NCI-H1417 (cell line): ENCODE results near the gene STAB1.

Source experiments
- DNase-seq, 3 experiments: peaks; one replicate each; lab custom pipeline; 2025; lab: John Stamatoyannopoulos, UW

The STAB1 gene, protein sequence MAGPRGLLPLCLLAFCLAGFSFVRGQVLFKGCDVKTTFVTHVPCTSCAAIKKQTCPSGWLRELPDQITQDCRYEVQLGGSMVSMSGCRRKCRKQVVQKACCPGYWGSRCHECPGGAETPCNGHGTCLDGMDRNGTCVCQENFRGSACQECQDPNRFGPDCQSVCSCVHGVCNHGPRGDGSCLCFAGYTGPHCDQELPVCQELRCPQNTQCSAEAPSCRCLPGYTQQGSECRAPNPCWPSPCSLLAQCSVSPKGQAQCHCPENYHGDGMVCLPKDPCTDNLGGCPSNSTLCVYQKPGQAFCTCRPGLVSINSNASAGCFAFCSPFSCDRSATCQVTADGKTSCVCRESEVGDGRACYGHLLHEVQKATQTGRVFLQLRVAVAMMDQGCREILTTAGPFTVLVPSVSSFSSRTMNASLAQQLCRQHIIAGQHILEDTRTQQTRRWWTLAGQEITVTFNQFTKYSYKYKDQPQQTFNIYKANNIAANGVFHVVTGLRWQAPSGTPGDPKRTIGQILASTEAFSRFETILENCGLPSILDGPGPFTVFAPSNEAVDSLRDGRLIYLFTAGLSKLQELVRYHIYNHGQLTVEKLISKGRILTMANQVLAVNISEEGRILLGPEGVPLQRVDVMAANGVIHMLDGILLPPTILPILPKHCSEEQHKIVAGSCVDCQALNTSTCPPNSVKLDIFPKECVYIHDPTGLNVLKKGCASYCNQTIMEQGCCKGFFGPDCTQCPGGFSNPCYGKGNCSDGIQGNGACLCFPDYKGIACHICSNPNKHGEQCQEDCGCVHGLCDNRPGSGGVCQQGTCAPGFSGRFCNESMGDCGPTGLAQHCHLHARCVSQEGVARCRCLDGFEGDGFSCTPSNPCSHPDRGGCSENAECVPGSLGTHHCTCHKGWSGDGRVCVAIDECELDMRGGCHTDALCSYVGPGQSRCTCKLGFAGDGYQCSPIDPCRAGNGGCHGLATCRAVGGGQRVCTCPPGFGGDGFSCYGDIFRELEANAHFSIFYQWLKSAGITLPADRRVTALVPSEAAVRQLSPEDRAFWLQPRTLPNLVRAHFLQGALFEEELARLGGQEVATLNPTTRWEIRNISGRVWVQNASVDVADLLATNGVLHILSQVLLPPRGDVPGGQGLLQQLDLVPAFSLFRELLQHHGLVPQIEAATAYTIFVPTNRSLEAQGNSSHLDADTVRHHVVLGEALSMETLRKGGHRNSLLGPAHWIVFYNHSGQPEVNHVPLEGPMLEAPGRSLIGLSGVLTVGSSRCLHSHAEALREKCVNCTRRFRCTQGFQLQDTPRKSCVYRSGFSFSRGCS (N-terminal part only)

DNA sequence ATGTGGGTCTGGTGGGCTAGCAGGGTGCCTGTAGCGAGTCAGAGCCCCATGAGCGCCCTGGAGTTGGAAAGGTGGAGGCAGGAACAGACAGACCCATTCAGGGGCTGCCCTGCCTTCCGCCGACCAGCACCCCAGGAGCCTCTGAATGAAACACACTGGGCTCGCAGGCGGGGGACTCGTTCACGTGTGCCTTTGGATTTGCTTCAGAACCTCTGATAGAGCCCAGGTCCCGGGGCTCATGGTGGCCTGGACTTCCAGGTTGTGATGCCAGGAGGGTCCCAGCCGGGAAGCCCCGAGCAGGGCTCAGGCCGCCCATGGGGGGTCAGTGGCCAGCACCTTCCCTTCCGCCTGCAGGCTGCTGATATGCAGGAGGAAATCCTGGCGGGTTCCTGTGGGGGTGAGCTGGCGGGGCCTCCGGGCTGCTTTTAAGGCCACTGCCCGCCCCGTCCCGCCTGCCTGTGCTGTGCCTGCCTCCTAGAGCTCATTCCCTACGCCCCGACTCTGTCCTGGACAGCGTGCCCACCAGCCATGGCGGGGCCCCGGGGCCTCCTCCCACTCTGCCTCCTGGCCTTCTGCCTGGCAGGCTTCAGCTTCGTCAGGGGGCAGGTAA, at the start of gene STAB1:
Gene STAB1, plus strand, starts transcription at position 453 of the 610 bp plus-strand sequence. Its CDS starts 76 bp downstream, at position 529.
- DNase-seq = no peak

DNA sequence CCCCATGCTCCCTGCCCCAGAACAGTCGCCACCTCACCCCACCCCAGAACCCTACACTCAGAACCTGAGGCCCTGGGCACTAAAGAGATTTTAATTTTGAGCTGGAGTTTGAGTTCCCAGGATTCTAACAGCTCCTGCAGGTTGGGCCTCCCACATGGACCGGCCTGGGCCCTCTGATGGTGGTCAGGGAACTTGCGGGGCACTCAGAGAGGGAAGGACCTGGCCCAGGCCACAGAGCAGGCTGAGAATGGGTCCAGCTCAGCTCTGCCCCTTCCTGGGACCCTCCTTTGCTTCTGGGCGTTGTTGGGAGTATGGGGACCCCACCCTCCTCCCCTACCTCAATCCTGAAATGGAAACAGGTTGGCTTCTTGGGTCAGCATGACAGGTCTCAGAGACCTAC, 49.1 kb upstream of the STAB1 start:
- no peak for DNase-seq

DNA sequence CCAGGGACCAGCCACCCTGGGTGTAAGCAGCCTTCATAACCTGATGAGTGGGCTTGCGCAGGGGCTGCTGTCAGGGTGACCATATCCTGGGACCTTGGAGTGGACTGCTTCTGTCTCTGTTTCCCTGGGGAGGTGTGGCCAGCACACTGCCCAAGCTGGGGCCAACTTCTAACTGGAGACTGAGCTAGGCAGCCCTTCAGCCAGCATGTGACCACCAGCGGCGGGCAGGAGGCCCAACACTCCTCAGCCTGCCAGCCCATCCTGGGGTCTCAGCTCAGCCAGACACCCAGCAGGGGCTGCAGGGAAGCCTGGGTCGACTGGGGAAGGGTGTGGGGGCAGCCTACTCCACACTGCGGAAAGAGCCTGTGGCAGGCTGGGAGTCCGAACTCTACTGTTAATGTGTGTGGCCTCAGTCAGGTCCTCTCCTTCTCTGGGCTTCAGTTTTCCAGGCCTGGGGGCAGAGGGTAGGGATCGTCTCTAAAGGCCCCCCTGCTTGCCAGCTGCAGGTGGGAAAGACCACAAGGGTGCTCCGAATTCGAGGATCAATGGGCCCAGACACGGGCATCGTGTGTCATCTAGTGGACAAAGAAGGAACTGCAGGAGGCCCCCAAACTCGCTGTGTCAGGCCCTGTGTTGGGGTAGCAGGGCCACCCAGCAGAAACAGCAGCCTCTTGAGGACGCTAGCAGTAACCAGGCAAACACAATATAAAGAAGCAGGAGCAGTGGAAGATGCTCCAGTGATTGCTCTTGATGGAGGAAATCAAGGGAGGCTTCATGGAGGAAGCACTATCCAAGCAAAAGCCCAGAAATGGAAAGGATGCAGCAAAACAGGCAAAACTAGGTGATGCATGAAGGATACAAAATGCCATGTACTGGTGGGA, 48.3 kb upstream of the STAB1 start:
- DNase-seq = peak; percentile 16 to 62 (median 51)

DNA sequence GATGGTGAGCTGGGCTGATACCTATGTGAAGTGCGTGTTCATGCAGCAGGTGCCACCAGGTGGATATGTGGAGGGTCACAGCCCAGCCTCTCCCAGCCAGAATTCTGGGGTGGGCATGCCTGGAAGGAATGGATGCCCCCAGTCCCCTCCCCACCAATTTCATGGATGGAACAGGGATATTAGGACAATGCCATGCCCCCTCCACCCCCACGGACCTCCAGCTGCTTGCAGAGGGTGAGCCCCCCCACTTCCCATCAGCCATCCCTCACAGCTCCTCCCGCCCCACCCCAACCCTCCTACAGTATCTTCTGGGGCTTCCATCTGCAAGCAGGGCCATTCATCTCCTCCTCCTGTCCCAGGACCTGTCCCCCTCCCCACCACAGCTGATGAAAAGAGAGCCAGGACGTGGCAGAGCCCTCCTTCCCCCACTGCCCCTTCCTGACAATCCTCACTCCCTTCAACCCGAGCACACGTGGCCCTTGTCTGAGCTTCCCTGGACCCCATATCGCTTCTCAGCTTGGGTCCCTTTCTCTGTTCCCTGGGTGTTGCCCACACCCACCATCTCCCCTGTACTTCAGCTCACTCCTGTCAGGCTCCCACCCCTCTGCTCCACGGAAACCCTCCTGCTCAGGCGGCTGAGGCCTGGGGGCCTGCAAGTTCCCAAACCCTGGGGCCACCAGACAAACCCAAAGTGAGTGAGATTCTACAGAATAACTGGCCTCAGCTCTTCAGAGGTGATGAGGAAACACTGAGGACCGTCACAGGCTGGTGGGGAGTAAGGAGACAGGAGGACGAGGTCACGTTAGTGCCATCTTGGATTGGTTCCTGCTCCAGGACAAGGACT, 47.4 kb upstream of the STAB1 start:
- no peak for DNase-seq

DNA sequence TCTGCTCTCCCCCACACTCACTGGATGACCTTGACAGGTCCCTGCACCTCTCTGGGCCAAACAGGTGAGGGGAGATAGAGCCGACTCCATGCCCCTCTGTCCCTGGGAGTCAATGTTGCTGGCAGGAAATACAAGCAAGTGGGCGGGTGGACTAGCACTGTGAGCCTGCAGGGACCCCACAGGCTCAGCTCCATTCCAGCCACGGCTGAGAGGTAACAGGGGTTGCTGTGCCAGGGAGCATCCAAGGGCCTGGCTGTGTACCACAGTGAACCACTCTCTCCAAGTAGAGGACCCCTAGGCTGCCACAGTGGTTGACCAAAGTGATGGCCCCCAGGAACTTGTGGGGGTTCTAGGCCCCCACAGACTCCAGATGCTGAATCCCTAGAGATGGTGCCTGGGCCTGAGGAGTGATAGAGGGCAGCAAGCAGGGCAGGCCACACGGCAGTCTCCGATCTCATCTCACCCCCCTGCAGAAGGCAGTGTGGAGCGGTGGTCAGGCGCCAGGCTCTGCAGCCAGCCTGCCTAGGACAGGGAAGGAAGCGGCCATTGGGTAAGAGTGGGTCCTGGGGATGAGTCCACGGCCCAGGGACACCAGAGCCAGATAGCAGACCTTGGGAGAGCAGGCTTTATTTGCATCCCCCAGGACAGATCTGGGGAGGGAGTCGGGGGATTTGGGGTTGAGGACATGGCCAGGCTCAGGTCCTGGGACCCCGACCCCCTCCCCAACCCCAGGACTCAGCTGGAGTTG, 44.5 kb upstream of the STAB1 start:
- no peak for DNase-seq

DNA sequence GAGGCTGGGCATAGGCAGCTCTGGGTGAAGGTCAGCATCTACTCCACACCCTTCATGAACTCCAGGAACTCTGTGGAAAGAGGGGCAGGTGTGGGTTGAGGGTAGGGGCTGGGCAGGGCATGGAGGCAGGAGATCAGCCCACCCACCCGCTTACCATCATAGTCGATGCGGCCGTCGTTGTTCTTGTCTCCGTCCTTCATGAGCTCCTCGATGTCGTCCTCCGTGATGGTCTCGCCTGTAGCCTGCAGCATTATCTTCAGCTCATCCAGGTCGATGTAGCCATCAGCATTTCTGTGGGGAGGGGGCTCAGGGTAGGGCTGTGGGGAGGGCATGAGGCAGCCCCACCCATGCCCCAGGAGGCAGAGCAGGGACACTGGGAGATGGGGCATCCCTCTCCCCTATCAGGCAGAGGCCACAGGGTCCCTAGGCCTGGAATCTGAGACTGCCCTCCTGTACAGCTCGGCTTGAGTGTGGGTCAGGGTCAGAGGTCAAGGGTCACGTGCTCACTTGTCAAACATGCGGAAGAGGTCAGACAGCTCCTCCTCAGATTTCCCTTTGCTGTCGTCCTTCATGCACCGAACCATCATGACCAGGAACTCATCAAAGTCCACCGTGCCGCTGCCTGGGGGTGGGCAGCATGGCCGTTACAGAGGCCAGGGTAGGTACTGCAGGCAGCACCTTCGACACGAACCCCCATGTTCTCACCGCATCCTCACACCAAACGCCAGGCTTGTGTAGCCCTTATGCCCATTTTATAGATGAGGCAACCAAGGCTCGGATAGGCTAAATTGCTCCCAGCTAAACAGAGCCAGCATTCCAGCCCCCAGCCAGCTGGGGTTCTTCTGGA, 43.7 kb upstream of the STAB1 start:
- DNase-seq = no peak

DNA sequence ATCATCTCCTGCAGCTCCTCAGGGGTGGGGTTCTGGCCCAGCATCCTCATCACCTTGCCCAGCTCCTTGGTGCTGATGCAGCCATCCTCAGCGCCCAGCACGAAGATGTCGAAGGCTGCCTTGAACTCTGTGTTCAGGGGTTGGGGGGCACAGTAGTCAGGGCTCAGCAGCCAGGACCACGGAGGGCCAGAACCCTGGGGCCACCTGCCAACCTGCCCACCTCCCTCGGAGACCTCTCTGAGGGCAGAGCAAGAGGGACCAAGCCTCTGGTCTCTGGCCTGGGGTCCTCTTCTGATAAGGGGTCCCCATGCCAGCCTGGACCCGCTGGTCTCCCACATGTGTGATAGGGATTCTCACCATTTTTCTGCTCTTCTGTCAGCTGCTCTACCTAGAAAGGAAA, 43.0 kb upstream of the STAB1 start:
- no peak for DNase-seq

DNA sequence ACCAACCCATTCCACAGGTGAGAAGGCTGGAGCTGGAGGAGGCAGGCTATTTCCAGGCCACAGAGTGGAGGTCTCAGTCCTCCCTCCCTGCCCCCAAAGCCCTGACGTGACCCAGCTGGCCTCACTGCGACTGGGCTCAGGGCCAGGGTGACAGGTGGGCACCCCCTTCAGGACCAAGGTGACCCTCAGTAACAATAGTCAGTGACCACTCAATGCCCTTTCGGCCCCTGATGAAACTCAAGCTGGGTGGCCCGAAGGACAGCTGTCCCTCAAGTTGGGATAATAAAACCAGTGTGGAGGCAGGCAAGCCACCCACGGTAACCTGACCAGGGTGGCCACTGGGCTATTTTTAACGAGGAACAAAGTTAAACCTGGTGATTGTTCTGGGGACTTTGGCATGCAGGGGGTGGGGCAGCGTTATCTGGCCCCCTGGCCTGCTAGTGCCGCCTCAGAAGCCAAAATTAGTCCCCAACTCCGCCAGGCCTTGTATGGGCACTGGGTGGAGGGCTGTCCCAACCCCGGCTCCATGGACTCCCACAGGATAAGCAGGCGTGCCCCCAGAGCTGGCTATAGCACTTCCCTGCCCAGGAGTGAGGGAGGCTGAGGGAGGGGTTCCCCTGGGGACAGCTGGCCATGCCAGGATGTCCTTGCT, 42.4 kb upstream of the STAB1 start:
- no peak for DNase-seq

DNA sequence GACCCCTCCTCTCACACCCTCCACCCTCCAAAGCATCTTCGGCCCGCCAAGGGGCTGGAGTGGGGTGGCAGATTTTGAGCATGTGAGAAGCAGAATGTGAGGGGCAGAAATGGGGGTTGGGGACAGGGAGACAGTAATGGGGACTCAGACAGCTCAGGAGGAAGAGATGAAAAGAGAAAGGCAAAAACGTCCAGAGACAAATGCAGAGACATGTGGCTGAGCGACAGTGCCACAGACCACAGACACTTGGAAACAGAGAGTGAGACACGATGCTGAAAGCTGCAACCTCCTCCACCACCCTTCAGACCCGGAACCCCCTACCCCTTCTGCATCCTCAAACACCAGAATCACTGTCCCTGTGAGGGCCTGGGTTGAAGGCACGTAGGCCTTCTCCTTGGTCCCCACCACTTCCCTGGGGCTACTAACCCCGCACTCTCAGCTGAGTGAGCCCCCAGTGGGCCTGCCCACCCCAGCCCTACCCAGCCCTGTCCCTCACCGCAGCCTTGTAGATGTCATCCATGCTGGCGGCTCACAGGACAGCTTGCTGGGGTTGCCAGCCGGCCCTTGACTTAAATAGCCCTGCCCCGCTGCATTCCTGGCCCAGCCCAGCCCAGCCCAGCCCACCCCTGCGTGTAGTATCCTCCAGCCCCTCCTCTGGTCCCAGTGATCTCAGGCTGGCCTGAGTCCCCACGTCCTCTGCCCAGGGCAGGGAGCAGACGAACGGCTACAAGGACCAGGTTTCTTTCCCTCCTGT, 41.5 kb upstream of the STAB1 start, which contains the start of gene TNNC1:
Gene TNNC1, minus strand, starts transcription at position 546 of the 754 bp plus-strand sequence. Its CDS starts 26 bp downstream, at position 520.
- DNase-seq = no peak

DNA sequence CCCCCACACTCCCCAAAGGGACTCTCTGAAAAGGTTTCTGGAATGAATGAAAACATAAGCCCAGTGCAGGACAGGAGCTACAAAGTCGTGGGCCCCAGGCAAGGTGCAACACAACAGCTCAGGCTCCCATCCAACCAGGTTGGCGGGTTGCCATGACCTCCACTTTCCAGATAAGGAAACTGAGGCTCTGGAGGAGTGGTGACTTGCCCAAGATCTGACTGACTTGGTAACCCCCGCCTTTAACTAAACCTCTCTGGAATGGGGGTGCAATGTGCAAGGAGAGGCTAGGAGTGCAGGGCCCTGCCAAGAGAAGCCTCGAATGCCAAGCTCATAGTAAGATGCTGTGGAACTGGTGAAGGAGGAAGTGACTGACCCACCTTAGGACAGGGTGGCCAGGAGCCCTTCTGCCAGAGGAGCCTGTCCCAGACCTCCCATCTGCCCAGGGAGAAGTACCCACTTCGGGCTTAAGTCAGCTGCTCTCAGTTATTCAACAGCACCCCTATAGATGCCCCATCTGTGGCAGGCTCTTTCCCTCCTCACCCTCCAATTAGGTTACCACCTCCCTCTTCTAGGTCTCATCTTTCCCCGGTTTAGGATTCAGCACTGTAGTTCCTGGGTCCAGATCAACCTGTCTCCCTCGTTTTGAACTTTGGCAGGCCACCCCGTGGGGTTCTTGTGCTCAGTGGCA, 40.7 kb upstream of the STAB1 start:
- no peak for DNase-seq

DNA sequence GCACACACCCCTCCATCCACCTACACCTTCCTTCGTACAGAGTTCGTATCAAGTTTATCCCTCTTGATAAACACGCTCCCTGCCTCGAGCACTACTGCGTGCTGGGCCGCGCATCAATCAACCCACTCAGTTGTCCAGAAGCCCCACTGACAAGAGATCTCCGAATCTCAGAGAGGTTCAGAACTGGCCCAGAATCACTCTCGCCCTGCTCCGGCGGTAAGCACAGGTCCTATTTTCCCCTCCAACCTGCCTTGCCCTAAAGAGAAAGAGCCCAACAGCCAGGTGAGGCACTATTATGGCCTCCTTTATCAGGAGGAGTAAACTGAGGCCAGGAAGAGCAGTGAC, 40.2 kb upstream of the STAB1 start:
- DNase-seq = no peak

DNA sequence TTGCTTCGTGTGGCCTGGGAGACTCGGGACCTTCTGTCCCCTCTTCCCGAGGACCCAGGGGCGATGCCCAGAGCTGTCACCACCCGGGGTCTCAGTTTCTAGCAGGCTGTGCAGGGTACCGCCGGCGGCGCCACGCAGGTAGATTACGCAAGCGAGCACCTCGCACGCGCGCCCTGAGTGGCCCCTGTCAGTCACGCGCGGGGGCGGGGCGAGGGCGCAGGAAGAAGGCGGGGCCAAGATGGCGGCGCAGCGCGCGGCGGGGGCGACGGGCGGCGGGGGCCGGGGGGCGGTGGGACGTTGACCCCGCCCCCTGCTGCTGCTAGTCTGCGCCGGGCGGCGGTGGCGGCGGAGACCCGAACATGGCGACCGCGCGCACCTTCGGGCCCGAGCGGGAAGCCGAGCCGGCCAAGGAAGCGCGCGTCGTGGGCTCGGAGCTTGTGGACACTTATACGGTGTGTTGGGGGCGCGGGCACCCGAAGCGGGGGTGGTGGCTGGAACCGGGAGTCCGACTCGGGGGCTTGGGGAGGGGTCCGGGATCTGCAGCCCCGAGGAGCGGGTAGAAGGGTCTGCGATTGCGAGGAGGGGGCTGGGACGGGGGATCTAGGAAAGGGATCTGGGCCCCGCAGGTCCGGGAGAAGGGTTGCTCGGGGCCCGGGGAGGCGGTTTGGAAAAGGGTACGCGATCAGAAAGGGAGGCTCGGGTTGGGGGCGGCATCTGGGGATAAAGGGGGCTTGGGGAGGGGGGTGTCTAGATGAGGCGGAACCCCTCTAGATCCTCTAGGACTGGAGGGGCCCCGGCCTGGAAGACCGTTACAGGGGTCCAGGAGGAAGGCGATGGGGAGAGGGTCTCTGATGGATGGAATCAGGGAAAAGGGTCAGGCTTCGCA, 39.6 kb upstream of the STAB1 start, which contains the start of gene NISCH:
Gene NISCH, plus strand, starts transcription at position 322 of the 886 bp plus-strand sequence. Its CDS starts 38 bp downstream, at position 360.
- DNase-seq = peak; percentile 71 to 84 (median 83)

DNA sequence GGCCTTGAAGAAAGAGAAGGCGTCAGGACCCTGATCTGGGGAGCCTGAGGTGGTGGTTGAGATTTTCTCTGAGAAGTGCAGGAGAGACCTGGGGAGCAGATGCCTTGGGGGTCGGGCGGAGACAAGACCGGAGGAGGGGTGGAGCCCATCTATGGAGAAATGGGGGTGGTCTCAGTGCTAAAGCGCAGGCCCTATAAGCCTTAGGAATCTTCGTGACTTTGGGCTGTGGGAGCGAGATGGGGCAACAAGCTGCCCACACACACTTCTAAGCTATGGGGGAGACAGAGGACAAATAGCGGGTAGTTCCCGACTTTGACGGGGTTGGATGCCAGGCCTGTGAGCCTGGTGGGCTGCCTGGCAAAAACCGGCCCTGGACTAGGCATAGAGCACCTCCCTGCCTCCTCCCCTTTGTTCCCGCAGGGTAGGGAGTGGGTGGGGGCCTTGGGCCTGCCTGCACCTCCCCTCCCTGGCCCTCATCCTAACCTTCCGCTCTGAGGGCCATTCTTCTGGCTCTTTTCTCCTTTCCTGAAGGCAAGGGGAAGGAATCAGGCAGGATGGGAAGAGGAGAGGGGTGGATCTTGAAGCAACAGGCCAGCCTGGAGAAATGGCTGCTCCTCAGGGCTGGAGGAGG, 38.9 kb upstream of the STAB1 start:
- peak in 2 of 3 experiments; percentile 21 to 33 for DNase-seq

DNA sequence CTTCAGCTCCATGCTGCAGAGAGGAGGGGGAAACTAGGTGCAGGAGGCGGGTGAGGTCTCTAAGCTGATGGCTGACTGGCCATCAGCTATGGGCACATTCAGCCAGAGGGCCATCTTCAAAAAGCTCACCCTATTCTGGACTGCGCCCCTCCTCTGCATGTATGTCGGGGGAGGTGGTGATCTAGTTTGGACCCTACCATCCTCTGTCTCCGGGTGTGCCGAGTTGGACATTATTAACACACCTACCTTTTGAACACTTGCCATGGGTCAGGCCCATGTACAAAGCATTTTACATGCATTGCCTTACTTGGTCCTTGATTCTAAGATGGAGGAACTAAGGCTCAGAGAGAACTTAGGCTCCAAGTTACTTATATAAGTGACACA, 38.3 kb upstream of the STAB1 start:
- no peak for DNase-seq
